Ascending aorta (tissue), 2 donors: ENCODE results near the gene PRRT2. TPM values are rescaled to one million over a fixed set of nuclear protein-coding genes. Genes with fewer than 3 reads are reported as not detected.
A peak's percentile ranks its signal among the peaks of the same experiment; 100 is the strongest.
"Not testable (repeated sequence)": the region's sequence is repeated elsewhere in the genome, so short reads cannot be mapped to it uniquely, and the experiment has no call there.

Experiments
- DNase-seq, 2 donors: peaks; one replicate each; pipeline ENCODE4 v3.0.0-alpha.2; 2019; ENCODE audit warnings: low spot score in 2 of 2
- H3K27ac ChIP-seq, 2 donors: fragments of 200-600 bp; sonication (generic); one replicate each; pipeline ENCODE4 v1.5.1; 2016 to 2017; ENCODE audit warnings: mild to moderate bottlenecking in 1 of 2
- H3K27me3 ChIP-seq: fragments of 200-600 bp; sonication (generic); one replicate; pipeline ENCODE4 v1.5.1; 2017
- H3K36me3 ChIP-seq, 2 donors: fragments of 200-600 bp; sonication (generic); one replicate each; pipeline ENCODE4 v1.5.1; 2016
- H3K4me1 ChIP-seq, 2 donors: fragments of 200-600 bp; sonication (generic); one replicate each; pipeline ENCODE4 v1.5.1; 2016 to 2017; ENCODE audit warnings: mild to moderate bottlenecking in 1 of 2
- H3K4me3 ChIP-seq, 2 donors: fragments of 200-600 bp; sonication (generic); one replicate each; pipeline ENCODE4 v1.5.1; 2016 to 2017; ENCODE audit warnings: mild to moderate bottlenecking in 1 of 2
- H3K9me3 ChIP-seq, 2 donors: fragments of 200-600 bp; sonication (generic); one replicate each; pipeline ENCODE4 v1.5.1; 2016
- intact Hi-C: fragments of 100-400 bp; cut with DNase I; formaldehyde crosslinking; loops from one replicate; pipeline ENCODE4 v1.15.1; 2023
- total RNA-seq: library from RNA; depleted of rRNA; stranded (reverse); fragments of >200 nt; gene quantifications from one replicate; pipeline ENCODE4 v1.1.0, GENCODE V29; 2016
- TF ChIP-seq, protein P1 (sequence below), 3 experiments: fragments of 200-600 bp in 2 of 3; fragments of 450-650 bp in 1 of 3; sonication (generic) in 2 of 3; IDR thresholded peaks; one replicate each; pipeline ENCODE4 v1.5.1; 2016 to 2019; ENCODE audit warnings: antibody characterized with exemption in 3 of 3, mild to moderate bottlenecking in 1 of 3, moderate library complexity in 1 of 3

Gene PRRT2
- total RNA-seq, 1 donor from 2014 or later, result 5.0 TPM

DNA sequence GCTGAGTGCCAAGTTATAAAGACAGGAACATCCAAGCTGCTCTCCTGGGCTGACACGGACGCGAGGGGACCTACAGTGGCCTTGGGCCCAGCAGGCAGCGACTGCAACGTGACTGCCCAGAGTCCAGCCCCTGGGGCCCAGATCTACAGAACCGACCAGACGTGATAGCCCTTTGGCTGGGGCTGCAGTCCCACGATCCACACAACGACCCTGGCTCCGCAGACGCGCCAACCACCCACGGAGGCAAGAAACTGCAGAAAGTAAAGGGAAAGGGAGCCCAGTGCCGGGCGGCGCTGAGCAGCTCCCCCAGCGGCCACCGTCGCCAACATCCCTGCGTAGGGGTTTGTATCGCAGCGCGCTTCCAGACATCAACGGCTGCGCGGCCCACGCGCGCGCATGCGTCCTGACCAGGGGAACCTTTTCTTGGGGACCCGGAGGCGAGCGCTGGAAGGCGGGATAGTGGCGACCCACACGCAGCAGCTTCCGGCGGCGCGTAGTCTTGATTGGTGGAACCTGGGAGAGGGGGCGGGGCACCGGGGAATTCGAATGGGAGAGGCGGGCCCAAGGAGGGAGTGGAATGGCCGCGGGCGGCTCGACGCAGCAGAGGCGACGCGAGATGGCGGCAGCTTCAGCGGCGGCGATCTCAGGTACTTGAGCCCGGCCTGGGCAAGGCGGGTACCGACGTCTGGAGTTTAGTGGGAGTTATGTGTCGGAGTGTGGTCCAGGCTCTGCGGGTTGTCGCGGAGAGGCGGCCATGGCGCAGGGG, 21.6 kb upstream of the PRRT2 start, which contains the start of gene KIF22:
KIF22 (plus strand) TSS at position 569 of the 766 bp plus-strand sequence; CDS start at position 578, 9 bp downstream.
- intact Hi-C loops, result loop anchor here (1.0 to 5.0 kb wide), 4 partner anchors 15 to 818 kb away; partner anchors contain the start of genes CDIPT, PAGR1 and SPNS1
- peaks cover 0 to 17% of the 10 kb centered on the region in 2 donors for H3K4me1 ChIP-seq
- TF ChIP-seq, protein P1, sequence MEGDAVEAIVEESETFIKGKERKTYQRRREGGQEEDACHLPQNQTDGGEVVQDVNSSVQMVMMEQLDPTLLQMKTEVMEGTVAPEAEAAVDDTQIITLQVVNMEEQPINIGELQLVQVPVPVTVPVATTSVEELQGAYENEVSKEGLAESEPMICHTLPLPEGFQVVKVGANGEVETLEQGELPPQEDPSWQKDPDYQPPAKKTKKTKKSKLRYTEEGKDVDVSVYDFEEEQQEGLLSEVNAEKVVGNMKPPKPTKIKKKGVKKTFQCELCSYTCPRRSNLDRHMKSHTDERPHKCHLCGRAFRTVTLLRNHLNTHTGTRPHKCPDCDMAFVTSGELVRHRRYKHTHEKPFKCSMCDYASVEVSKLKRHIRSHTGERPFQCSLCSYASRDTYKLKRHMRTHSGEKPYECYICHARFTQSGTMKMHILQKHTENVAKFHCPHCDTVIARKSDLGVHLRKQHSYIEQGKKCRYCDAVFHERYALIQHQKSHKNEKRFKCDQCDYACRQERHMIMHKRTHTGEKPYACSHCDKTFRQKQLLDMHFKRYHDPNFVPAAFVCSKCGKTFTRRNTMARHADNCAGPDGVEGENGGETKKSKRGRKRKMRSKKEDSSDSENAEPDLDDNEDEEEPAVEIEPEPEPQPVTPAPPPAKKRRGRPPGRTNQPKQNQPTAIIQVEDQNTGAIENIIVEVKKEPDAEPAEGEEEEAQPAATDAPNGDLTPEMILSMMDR (IDR thresholded peaks at IDR 0.05), result peak; percentile 66 to 84 (median 75)

DNA sequence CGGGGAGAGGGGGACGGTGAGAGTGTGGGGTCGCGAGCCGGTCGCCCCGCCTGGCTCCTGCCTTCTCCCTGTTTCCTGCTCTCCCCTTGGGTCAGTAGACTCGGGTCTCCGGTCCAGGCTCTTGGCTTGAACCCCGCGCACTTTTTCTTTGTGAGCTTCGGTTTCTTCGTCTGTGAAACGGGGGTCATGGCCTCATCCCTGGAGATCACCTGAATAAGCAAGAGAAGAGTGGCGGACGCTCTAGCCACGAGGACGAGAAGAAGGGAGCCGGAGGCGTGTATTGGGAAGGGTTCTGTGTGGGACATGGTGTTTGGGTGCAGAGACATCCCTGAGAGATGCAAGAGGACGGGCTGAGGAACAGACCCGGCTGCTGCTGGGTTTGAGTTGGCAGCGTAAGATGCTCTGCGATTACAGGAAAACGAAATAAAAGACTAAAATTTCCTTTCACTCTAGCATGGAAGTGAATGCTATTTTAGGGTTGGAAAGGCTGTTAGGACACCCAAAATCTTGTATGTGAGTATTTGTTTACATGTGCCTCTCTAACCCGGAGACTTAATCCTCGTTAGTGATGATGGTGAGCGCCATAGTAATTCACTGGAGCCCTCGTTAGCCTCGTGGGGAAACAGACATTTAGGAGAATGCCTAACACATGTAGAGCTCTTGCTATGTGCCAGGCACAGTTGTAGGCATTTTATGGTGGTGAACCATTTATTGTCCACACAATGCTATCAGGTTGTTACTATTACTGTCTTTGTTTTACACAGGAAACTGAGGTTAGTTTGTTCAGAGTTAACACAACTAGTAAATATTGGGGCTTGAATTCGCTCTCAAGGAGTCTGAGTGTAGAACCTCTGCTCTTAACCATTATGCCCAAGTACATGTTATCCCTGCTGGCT, 20.8 kb upstream of the PRRT2 start:
- intact Hi-C loops, result loop anchor here (1.0 to 5.0 kb wide), 4 partner anchors 14 to 819 kb away; partner anchors contain the start of genes CDIPT, PAGR1 and SPNS1
- no peak for DNase-seq
- H3K27ac ChIP-seq, result peak overlapping the region in 1 of 2 donors; percentile 35
- TF ChIP-seq, protein P1 (IDR thresholded peaks at IDR 0.05), result no peak
- no peaks in the 10 kb centered on the region for H3K9me3 ChIP-seq
- H3K4me3 ChIP-seq, result peak overlapping the region; percentile 55 to 89
- no peaks in the 10 kb centered on the region for H3K27me3 ChIP-seq
- no peaks in the 10 kb centered on the region for H3K36me3 ChIP-seq
- peaks cover 0 to 13% of the 10 kb centered on the region in 2 donors for H3K4me1 ChIP-seq

More for the DNA sequence above, 21.6 kb upstream of the PRRT2 start, which contains the start of gene KIF22:
- peak; percentile 94 to 100 for DNase-seq
- Histone ChIP-seq H3K27me3 (no peaks in the 10 kb centered on the region), H3K4me3 (peak within 1 kb of the TSS; percentile 58 to 89), H3K27ac (peak within 1 kb of the TSS; percentile 76 to 87), H3K36me3 (no peaks in the 10 kb centered on the region), H3K9me3 (no peaks in the 10 kb centered on the region)

DNA sequence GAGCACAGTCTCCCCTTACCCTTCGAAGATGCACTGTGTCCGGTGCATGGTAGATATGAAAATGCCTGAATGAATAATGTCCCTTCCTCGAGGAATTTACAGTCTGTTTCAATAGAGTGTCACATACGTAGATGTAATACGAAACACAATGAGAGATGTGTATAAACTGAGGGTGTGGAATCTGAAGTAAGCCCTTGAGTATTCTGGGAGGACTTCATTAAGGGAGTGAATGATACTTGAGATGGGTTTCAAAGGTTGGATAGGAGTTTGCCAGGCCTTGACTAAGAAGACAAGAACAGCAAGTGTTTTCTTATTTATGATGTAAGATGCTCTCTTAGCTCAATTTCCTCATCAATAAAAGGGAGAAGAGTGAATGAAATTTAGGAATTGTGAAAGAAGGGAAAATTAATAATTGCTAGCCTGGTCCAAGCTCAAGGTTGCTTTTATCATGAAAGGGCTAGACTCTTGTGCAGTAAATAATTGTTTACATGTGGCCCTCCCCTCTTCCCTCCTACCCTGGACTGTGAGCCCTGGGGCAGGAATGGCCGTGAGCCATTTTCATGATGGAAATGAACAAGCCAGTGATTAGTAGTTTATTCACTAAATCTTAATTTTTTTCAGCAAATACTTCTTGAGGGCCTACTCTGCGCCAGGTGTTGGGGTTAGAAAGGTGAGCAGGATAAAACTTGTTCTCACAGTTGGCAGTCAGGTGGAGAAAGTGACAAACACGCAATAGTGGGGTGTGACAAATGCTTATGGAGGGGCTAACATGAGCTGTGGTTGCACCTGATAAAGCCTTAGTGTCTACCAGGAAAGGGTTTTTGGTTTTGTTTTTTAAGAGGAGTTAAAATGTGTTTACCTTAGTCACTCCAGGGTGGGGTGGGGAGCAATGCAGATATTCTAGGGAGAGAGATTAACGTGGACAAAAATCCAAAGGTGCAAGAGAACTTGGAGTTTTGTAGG, 19.9 kb upstream of the PRRT2 start:
- Histone ChIP-seq H3K4me3 (peak overlapping the region in 1 of 2 donors; percentile 89), H3K27me3 (no peaks in the 10 kb centered on the region), H3K4me1 (peaks cover 0 to 13% of the 10 kb centered on the region in 2 donors), H3K9me3 (no peaks in the 10 kb centered on the region), H3K36me3 (peaks cover 4 to 6% of the 10 kb centered on the region in 2 donors), H3K27ac (no peak overlapping the region)
- no peak for DNase-seq
- intact Hi-C loops, result loop anchor here (2.0 to 5.0 kb wide), 3 partner anchors 25 to 820 kb away; partner anchors contain the start of genes CDIPT, PAGR1 and SPNS1
- TF ChIP-seq, protein P1 (IDR thresholded peaks at IDR 0.05), result no peak

DNA sequence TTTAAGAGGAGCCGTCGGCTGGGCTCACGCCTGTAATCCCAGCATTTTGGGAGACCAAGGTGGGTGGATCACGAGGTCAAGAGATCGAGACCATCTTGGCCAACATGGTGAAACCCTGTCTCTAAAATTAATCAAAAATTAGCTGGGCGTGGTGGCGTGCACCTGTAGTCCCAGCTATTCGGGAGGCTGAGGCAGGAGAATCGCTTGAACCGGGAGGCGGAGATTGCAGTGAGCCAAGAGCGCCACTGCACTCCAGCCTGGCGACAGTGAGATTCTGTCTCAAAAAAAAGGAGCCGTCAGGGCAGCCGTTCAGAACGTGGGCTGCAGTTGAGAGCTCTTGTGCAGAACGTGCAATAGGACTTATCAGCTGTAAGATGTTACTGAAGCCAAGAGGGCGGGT, 18.8 kb upstream of the PRRT2 start:
- H3K4me3 ChIP-seq, DNase-seq, H3K27me3 ChIP-seq, H3K9me3 ChIP-seq, H3K27ac ChIP-seq: not testable (repeated sequence)
- peaks cover 0 to 13% of the 10 kb centered on the region in 2 donors for H3K4me1 ChIP-seq
- intact Hi-C loops, result loop anchor here (5.0 kb wide), 1 partner anchor 821 kb away; the partner anchor contains the start of gene SPNS1
- peaks cover 13 to 14% of the 10 kb centered on the region in 2 donors for H3K36me3 ChIP-seq

DNA sequence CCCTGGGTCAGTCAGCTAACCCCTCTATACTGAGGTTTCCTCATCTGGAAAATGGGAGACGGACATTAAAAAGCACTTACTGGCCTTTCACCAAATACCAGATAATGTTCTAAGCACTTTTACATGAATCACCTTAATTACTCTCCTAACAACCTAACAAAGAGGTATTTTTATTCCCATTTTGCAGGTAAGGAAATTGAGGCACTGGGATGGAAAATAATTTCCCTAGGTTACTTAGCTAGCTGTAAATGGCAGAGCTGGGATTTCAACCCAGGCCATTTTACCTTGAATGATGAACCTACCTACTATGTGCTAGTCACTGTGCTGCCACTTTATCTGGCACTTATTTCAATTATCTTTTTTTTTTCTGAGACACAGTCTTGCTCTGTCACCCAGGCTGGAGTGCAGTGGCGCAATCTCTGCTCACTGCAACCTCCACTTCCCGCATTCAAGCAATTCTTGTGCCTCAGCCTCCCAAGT, 17.7 kb upstream of the PRRT2 start:
- Histone ChIP-seq H3K4me3 (no peak overlapping the region), H3K4me1 (peaks cover 0 to 13% of the 10 kb centered on the region in 2 donors), H3K9me3 (no peaks in the 10 kb centered on the region), H3K27ac (no peak overlapping the region), H3K27me3 (no peaks in the 10 kb centered on the region), H3K36me3 (peaks cover 24% of the 10 kb centered on the region in 2 donors)
- DNase-seq, result no peak
- TF ChIP-seq, protein P1 (IDR thresholded peaks at IDR 0.05), result no peak
- intact Hi-C loops, result loop anchor here (5.0 kb wide), 1 partner anchor 822 kb away; the partner anchor contains the start of gene SPNS1
